Measurements from ENCODE around the gene NXPH1.

DNA sequence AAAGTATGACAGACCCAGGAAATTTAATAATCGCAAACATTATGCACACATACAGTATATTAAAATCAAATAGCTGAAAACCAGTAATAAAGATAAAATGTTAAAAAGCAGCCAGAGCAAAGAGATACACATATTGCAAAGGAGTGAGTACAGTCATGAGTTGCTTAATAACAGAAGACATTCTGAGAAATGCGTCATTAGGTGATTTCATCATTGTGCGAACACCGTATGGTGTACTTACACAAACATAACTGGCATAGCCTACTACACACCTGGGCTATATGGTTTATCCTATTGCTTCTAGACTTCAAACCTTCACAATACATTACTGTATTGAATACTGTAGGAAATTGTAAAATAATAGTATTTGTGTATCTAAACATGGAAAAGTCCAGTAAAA lies 367.6 kb downstream of the NXPH1 start:
- no peak for TF ChIP-seq POLR2AphosphoS5 (IDR thresholded peaks at IDR 0.05; ENCODE audit: low read depth, low read length)
- no peak for TF ChIP-seq POLR2A (IDR thresholded peaks at IDR 0.05; ENCODE audit: low read depth, low read length)
- no peak for TF ChIP-seq SPI1 (IDR thresholded peaks at IDR 0.05; ENCODE audit: low read depth, low read length)
- no peak for TF ChIP-seq POU2F2 (IDR thresholded peaks at IDR 0.05; ENCODE audit: low read depth, low read length)
